ENCODE measurements around the gene OR2J3. TPM values are rescaled to one million over a fixed set of nuclear protein-coding genes. Genes with fewer than 3 reads are reported as not detected.
"Not testable (repeated sequence)": the region's sequence is repeated elsewhere in the genome, so short reads cannot be mapped to it uniquely, and the experiment has no call there.

OR2J3 gene
- total RNA-seq, 2 donors from 2014 or later = not detected

DNA sequence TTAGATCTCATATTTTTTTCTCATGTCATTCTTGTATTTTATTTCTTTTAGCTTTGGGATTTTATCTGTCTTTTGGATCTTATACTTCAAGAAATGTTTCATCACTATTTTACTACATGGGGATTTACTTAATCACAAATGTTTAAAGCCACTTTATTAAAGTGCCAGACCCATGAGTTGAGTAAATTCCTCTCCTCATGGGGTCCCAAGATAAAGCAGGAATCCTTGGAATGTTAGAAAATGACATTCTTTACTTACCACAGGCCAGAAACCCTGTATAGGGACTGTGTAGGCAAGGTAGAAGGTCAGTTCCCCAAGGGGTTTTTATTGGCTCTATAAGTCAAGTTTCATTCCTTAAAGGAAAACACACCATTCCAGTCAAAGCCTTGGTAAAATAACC is 34.5 kb downstream of the OR2J3 start:
- no peaks in the 10 kb centered on the region for H3K4me1 ChIP-seq (ENCODE audit: control insufficient read depth in 1 of 2, low read depth in 2 of 2)
- TF ChIP-seq, protein P1, sequence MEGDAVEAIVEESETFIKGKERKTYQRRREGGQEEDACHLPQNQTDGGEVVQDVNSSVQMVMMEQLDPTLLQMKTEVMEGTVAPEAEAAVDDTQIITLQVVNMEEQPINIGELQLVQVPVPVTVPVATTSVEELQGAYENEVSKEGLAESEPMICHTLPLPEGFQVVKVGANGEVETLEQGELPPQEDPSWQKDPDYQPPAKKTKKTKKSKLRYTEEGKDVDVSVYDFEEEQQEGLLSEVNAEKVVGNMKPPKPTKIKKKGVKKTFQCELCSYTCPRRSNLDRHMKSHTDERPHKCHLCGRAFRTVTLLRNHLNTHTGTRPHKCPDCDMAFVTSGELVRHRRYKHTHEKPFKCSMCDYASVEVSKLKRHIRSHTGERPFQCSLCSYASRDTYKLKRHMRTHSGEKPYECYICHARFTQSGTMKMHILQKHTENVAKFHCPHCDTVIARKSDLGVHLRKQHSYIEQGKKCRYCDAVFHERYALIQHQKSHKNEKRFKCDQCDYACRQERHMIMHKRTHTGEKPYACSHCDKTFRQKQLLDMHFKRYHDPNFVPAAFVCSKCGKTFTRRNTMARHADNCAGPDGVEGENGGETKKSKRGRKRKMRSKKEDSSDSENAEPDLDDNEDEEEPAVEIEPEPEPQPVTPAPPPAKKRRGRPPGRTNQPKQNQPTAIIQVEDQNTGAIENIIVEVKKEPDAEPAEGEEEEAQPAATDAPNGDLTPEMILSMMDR (IDR thresholded peaks at IDR 0.05) = no peak
- H3K36me3 ChIP-seq = no peaks in the 10 kb centered on the region
- H3K9me3 ChIP-seq = no peaks in the 10 kb centered on the region
- no peaks in the 10 kb centered on the region for H3K27me3 ChIP-seq (replicated peaks; ENCODE audit: insufficient read depth)
- no peak overlapping the region for H3K27ac ChIP-seq
- no peak overlapping the region for H3K4me3 ChIP-seq
- DNase-seq (ENCODE audit: low spot score) = no peak
- no peak for ATAC-seq (ENCODE audit: insufficient number of reproducible peaks, low FRiP score, low read depth)

DNA sequence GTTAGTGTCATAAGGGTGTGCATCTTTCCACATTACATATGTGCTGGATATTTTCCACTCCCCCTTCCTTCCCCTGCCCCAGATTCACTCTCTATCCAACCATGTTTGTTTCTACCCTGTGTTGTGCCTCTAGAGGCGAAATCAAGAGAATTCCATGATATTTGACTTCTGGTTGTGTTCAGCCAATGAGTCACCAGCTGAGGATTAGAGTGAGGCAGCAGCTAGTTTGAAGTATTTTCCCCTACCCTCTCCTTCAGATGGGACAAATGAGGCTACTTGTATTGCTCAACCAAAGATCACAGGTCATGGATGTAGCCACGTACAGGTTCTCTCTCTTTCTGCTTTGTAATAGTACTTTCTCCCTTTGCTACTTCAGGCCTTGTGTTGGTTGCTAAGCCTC is 38.3 kb downstream of the OR2J3 start:
- no peaks in the 10 kb centered on the region for H3K9me3 ChIP-seq
- H3K27me3 ChIP-seq (replicated peaks; ENCODE audit: insufficient read depth) = no peaks in the 10 kb centered on the region
- ATAC-seq (ENCODE audit: insufficient number of reproducible peaks, low FRiP score, low read depth) (no peak), DNase-seq (ENCODE audit: low spot score) (no peak)
- H3K36me3 ChIP-seq = no peaks in the 10 kb centered on the region
- TF ChIP-seq, protein P1 (IDR thresholded peaks at IDR 0.05) = no peak
- H3K4me3 ChIP-seq = no peak overlapping the region
- H3K27ac ChIP-seq = no peak overlapping the region
- H3K4me1 ChIP-seq (ENCODE audit: control insufficient read depth in 1 of 2, low read depth in 2 of 2) = no peaks in the 10 kb centered on the region

DNA sequence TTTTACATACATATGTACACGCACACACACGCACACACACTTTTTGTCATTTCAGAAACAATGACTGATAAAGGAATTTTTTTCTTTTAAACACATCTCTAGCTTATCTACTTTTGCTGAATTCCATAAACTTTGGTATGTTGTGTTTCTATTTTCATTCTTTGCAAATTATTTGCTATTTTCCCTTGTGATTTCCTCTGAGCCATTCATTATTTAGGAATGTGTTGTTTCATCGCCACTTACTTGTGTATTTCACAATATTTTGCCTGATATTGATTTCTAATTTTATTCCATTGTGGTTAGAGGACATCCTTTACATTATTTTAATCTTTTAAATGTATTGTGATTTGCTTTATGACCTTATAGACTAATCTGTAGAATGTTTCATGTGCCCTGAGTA is 39.2 kb downstream of the OR2J3 start:
- Histone ChIP-seq H3K36me3 (no peaks in the 10 kb centered on the region), H3K4me3 (no peak overlapping the region), H3K9me3 (no peaks in the 10 kb centered on the region), H3K27me3 (replicated peaks; ENCODE audit: insufficient read depth) (no peaks in the 10 kb centered on the region), H3K27ac (no peak overlapping the region), H3K4me1 (ENCODE audit: control insufficient read depth in 1 of 2, low read depth in 2 of 2) (no peaks in the 10 kb centered on the region)
- DNase-seq (ENCODE audit: low spot score) (no peak), ATAC-seq (ENCODE audit: insufficient number of reproducible peaks, low FRiP score, low read depth) (no peak)
- TF ChIP-seq, protein P1 (IDR thresholded peaks at IDR 0.05) = no peak

DNA sequence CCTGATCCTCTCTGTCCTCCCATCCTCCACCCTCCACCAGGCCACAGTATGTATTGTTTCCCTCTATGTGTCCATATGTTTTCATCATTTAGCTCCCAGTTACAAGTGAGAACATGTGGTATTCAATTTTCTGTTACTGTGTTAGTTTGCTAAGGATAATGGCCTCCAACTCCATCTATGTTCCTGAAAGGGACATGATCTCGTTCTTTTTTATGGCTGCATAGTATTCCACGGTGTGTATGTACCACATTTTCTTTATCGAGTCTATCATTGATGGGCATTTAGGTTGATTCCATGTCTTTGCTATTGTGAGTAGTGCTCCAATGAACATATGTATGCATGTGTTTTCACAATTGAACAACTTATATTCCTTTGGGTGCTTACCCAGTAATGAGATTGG is 41.6 kb downstream of the OR2J3 start:
- not testable (repeated sequence) for H3K9me3 ChIP-seq; H3K4me3 ChIP-seq; H3K4me1 ChIP-seq (ENCODE audit: control insufficient read depth in 1 of 2, low read depth in 2 of 2); H3K36me3 ChIP-seq; DNase-seq (ENCODE audit: low spot score); H3K27me3 ChIP-seq (replicated peaks; ENCODE audit: insufficient read depth); H3K27ac ChIP-seq; ATAC-seq (ENCODE audit: insufficient number of reproducible peaks, low FRiP score, low read depth)

DNA sequence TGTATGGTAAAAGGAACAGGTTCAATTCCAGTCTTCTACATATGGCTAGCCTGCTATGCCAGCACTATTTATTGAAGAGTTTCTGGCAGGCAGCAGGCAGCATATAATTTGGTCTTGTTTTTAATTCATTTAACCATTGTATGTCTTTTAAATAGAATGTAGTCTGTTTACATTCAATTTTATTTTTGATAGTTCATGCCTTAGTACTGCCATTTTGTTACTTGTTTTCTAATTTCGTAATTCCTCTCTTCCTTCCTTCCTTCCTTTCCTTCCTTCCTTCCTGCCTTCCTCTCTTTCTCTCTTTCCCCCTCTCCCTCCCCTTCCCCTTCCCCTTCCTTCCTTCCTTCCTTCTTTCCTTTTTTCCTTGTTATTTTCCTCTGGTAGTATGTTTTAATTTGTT is 45.2 kb downstream of the OR2J3 start:
- H3K4me1 ChIP-seq (ENCODE audit: control insufficient read depth in 1 of 2, low read depth in 2 of 2) = no peaks in the 10 kb centered on the region
- DNase-seq (ENCODE audit: low spot score) (no peak), ATAC-seq (ENCODE audit: insufficient number of reproducible peaks, low FRiP score, low read depth) (no peak)
- H3K4me3 ChIP-seq = no peak overlapping the region
- H3K27ac ChIP-seq = no peak overlapping the region
- TF ChIP-seq, protein P1 (IDR thresholded peaks at IDR 0.05) = no peak
- H3K9me3 ChIP-seq = no peaks in the 10 kb centered on the region
- no peaks in the 10 kb centered on the region for H3K36me3 ChIP-seq
- no peaks in the 10 kb centered on the region for H3K27me3 ChIP-seq (replicated peaks; ENCODE audit: insufficient read depth)

DNA sequence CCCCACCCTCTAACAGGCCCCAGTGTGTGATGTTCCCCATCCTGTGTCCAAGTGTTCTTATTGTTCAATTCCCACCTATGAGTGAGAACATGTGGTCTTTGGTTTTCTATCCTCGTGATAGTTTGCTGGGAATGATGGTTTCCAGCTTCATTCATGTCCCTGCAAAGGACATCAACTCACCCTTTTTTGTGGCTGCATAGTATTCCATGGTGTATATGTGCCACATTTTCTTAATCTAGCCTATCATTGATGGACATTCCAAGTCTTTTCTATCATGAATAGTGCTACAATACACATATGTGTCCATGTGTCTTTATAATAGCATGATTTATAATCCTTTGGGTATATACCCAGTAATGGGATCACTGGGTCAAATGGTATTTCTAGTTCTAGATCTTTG is 47.3 kb downstream of the OR2J3 start:
- H3K36me3 ChIP-seq; H3K27me3 ChIP-seq (replicated peaks; ENCODE audit: insufficient read depth); DNase-seq (ENCODE audit: low spot score); H3K4me3 ChIP-seq; H3K27ac ChIP-seq; H3K9me3 ChIP-seq; H3K4me1 ChIP-seq (ENCODE audit: control insufficient read depth in 1 of 2, low read depth in 2 of 2); ATAC-seq (ENCODE audit: insufficient number of reproducible peaks, low FRiP score, low read depth): not testable (repeated sequence)

DNA sequence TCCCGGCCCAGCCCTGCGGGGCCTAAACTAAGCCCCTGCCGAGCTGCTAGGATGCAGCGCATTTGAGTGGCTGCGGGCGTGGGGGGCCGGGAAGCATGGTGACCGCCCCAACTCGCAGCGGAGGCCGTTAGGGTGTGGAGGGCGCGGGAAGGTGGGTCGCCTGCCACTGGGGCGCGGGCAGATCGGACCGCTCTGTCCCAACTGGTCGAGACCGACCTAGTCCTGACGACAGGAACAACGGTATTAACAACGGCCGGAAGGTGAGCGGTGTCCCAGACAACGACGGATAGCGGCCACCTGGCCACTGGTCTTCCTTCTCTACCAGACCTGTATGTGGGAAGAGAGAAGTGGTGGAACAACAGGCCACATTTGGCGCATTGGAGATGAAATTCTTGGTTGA is 52.1 kb downstream of the OR2J3 start:
- H3K27ac ChIP-seq; H3K4me1 ChIP-seq (ENCODE audit: control insufficient read depth in 1 of 2, low read depth in 2 of 2); H3K9me3 ChIP-seq; H3K4me3 ChIP-seq; DNase-seq (ENCODE audit: low spot score); H3K36me3 ChIP-seq; H3K27me3 ChIP-seq (replicated peaks; ENCODE audit: insufficient read depth); ATAC-seq (ENCODE audit: insufficient number of reproducible peaks, low FRiP score, low read depth): not testable (repeated sequence)
